ENCODE results near the gene LRRTM3. TPM values are rescaled to one million over a fixed set of nuclear protein-coding genes. Genes with fewer than 3 reads are reported as not detected.
A peak's percentile ranks its signal among the peaks of the same experiment; 100 is the strongest.

Gene LRRTM3
- total and polyA plus RNA-seq, 2 experiments from 2014 or later = 0.21 to 0.37 TPM

DNA sequence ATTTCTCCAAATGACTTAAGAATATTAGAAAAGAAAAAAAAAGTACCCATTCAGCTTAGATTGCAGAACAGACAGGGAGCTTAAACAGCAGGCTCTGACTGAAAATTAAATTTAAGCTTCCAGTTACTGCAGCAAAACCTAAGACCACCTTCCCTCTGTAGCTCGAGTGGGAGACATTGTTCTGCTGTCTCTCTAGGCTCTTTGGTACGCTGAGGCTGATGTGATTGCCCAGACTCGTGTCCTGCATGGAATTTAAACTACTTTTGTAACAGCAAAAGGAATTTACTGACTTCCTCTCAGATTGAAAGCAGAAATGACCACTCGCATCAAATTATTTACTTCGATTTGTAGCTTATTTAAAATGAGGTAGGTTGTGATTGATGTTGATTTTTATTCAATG lies 124.6 kb downstream of the LRRTM3 start:
- H3K36me3 ChIP-seq (ENCODE audit: insufficient read depth) = no peaks in the 10 kb centered on the region
- peak; percentile 6 for DNase-seq (ENCODE audit: low spot score)
- H3K9me2 ChIP-seq (ENCODE audit: insufficient read depth) = no peaks in the 10 kb centered on the region
- no peak overlapping the region for H2AFZ ChIP-seq
- no peak overlapping the region for H3K27ac Mint-ChIP-seq
- H3K4me1 Mint-ChIP-seq = peaks cover 7% of the 10 kb centered on the region; the same call in 2 of the 3 replicates
- H3K79me2 ChIP-seq (replicated peaks; ENCODE audit: insufficient read depth) = no peaks in the 10 kb centered on the region
- no peak overlapping the region for H3K27ac ChIP-seq (ENCODE audit: low read depth)
- H3K4me3 ChIP-seq = no peak overlapping the region
- H3K27me3 Mint-ChIP-seq (ENCODE audit: insufficient read depth, low read depth, poor library complexity) = no peaks in the 10 kb centered on the region
- no peaks in the 10 kb centered on the region for H3K9me3 Mint-ChIP-seq
- ATAC-seq = no peak
- no peaks in the 10 kb centered on the region for H3K27me3 ChIP-seq (ENCODE audit: insufficient read depth)
- no peaks in the 10 kb centered on the region for H3K4me1 ChIP-seq (ENCODE audit: insufficient read depth)
- TF ChIP-seq EZH2phosphoT487 (IDR thresholded peaks at IDR 0.05; ENCODE audit: unreplicated experiment) = no peak
- TF ChIP-seq ZNF114 (CRISPR knock-in tag; IDR thresholded peaks at IDR 0.05) = no peak
- no peak for TF ChIP-seq ZNF331 (CRISPR knock-in tag; IDR thresholded peaks at IDR 0.05; ENCODE audit: low read depth)
- no peak for TF ChIP-seq EZH2 (IDR thresholded peaks at IDR 0.05; ENCODE audit: low read depth, unreplicated experiment)
- TF ChIP-seq REST (IDR thresholded peaks at IDR 0.05; ENCODE audit: unreplicated experiment) = no peak
- no peak for TF ChIP-seq STAT1 (IDR thresholded peaks at IDR 0.05; ENCODE audit: unreplicated experiment)
- TF ChIP-seq, protein P1, sequence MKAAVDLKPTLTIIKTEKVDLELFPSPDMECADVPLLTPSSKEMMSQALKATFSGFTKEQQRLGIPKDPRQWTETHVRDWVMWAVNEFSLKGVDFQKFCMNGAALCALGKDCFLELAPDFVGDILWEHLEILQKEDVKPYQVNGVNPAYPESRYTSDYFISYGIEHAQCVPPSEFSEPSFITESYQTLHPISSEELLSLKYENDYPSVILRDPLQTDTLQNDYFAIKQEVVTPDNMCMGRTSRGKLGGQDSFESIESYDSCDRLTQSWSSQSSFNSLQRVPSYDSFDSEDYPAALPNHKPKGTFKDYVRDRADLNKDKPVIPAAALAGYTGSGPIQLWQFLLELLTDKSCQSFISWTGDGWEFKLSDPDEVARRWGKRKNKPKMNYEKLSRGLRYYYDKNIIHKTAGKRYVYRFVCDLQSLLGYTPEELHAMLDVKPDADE (IDR thresholded peaks at IDR 0.05) = no peak
- TF ChIP-seq POLR2AphosphoS5 (IDR thresholded peaks at IDR 0.05; ENCODE audit: low read depth) = no peak
- no peak for TF ChIP-seq NANOG (IDR thresholded peaks at IDR 0.05; ENCODE audit: borderline replicate concordance)
- TF ChIP-seq CTCF (conservative IDR thresholded peaks at IDR 0.05; ENCODE audit: low read depth in 2 of 2) = no peak
- no peak for TF ChIP-seq CREB1 (CRISPR knock-in tag; IDR thresholded peaks at IDR 0.05; ENCODE audit: low read depth)
- TF ChIP-seq, protein P2, sequence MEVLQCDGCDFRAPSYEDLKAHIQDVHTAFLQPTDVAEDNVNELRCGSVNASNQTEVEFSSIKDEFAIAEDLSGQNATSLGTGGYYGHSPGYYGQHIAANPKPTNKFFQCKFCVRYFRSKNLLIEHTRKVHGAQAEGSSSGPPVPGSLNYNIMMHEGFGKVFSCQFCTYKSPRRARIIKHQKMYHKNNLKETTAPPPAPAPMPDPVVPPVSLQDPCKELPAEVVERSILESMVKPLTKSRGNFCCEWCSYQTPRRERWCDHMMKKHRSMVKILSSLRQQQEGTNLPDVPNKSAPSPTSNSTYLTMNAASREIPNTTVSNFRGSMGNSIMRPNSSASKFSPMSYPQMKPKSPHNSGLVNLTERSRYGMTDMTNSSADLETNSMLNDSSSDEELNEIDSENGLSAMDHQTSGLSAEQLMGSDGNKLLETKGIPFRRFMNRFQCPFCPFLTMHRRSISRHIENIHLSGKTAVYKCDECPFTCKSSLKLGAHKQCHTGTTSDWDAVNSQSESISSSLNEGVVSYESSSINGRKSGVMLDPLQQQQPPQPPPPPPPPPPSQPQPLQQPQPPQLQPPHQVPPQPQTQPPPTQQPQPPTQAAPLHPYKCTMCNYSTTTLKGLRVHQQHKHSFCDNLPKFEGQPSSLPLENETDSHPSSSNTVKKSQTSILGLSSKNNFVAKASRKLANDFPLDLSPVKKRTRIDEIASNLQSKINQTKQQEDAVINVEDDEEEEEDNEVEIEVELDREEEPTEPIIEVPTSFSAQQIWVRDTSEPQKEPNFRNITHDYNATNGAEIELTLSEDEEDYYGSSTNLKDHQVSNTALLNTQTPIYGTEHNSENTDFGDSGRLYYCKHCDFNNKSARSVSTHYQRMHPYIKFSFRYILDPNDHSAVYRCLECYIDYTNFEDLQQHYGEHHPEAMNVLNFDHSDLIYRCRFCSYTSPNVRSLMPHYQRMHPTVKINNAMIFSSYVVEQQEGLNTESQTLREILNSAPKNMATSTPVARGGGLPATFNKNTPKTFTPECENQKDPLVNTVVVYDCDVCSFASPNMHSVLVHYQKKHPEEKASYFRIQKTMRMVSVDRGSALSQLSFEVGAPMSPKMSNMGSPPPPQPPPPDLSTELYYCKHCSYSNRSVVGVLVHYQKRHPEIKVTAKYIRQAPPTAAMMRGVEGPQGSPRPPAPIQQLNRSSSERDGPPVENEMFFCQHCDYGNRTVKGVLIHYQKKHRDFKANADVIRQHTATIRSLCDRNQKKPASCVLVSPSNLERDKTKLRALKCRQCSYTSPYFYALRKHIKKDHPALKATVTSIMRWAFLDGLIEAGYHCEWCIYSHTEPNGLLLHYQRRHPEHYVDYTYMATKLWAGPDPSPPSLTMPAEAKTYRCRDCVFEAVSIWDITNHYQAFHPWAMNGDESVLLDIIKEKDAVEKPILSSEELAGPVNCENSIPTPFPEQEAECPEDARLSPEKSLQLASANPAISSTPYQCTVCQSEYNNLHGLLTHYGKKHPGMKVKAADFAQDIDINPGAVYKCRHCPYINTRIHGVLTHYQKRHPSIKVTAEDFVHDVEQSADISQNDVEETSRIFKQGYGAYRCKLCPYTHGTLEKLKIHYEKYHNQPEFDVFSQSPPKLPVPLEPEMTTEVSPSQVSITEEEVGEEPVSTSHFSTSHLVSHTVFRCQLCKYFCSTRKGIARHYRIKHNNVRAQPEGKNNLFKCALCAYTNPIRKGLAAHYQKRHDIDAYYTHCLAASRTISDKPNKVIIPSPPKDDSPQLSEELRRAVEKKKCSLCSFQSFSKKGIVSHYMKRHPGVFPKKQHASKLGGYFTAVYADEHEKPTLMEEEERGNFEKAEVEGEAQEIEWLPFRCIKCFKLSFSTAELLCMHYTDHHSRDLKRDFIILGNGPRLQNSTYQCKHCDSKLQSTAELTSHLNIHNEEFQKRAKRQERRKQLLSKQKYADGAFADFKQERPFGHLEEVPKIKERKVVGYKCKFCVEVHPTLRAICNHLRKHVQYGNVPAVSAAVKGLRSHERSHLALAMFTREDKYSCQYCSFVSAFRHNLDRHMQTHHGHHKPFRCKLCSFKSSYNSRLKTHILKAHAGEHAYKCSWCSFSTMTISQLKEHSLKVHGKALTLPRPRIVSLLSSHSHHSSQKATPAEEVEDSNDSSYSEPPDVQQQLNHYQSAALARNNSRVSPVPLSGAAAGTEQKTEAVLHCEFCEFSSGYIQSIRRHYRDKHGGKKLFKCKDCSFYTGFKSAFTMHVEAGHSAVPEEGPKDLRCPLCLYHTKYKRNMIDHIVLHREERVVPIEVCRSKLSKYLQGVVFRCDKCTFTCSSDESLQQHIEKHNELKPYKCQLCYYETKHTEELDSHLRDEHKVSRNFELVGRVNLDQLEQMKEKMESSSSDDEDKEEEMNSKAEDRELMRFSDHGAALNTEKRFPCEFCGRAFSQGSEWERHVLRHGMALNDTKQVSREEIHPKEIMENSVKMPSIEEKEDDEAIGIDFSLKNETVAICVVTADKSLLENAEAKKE (CRISPR knock-in tag; IDR thresholded peaks at IDR 0.05) = no peak
- no peak for TF ChIP-seq JUNB (IDR thresholded peaks at IDR 0.05; ENCODE audit: unreplicated experiment)
- no peaks in the 10 kb centered on the region for H3K36me3 Mint-ChIP-seq (ENCODE audit: low read depth)
- no peaks in the 10 kb centered on the region for H4K20me1 ChIP-seq (replicated peaks; ENCODE audit: insufficient read depth)
- H3K4me2 ChIP-seq = no peak overlapping the region
- H3F3A ChIP-seq (replicated peaks; ENCODE audit: low read depth) = no peaks in the 10 kb centered on the region
- H3K4me3 Mint-ChIP-seq = no peak overlapping the region
